ENCODE results near the gene SETD3.

Gene SETD3

GRCh38 chr14:99381688-99382060 lies 99.0 kb downstream of the SETD3 start:
- H3K27me3 ChIP-seq (ENCODE audit: low read length): no peaks in the 10 kb centered on the region
- H4K20me1 ChIP-seq (ENCODE audit: low read depth, low read length): no peaks in the 10 kb centered on the region
- no peak overlapping the region for H3K9ac ChIP-seq (ENCODE audit: low read length)
- no peaks in the 10 kb centered on the region for H3K9me2 ChIP-seq (replicated peaks; ENCODE audit: insufficient read depth, low read length)
- H3K4me2 ChIP-seq (ENCODE audit: low read depth, low read length, poor library complexity, severe bottlenecking): no peak overlapping the region
- H3K79me2 ChIP-seq (ENCODE audit: insufficient read depth, low read length): no peaks in the 10 kb centered on the region
- no peaks in the 10 kb centered on the region for H3K36me3 ChIP-seq (ENCODE audit: low read length)
- no peaks in the 10 kb centered on the region for H3F3A ChIP-seq (ENCODE audit: insufficient read depth)
- no peak overlapping the region for H3K27ac ChIP-seq (ENCODE audit: low read depth, low read length)
- TF ChIP-seq CTCF (IDR thresholded peaks at IDR 0.05; ENCODE audit: insufficient read depth, low read length, poor library complexity, severe bottlenecking): no peak
- no peak for TF ChIP-seq EZH2phosphoT487 (conservative IDR thresholded peaks at IDR 0.05; ENCODE audit: low read length)
- no peak overlapping the region for H2AFZ ChIP-seq (ENCODE audit: low read depth, low read length, severe bottlenecking)
- no peak overlapping the region for H3K4me3 ChIP-seq (ENCODE audit: insufficient read depth, low read length, poor library complexity, severe bottlenecking)
- H3K9me3 ChIP-seq (ENCODE audit: insufficient read depth, low read length): no peaks in the 10 kb centered on the region

GRCh38 chr14:99380991-99381687 lies 99.5 kb downstream of the SETD3 start:
- no peak overlapping the region for H3K4me2 ChIP-seq (ENCODE audit: low read depth, low read length, poor library complexity, severe bottlenecking)
- no peak overlapping the region for H2AFZ ChIP-seq (ENCODE audit: low read depth, low read length, severe bottlenecking)
- H3K9me2 ChIP-seq (replicated peaks; ENCODE audit: insufficient read depth, low read length): no peaks in the 10 kb centered on the region
- H3F3A ChIP-seq (ENCODE audit: insufficient read depth): no peaks in the 10 kb centered on the region
- H3K4me3 ChIP-seq (ENCODE audit: insufficient read depth, low read length, poor library complexity, severe bottlenecking): no peak overlapping the region
- no peak overlapping the region for H3K9ac ChIP-seq (ENCODE audit: low read length)
- H3K79me2 ChIP-seq (ENCODE audit: insufficient read depth, low read length): no peaks in the 10 kb centered on the region
- no peaks in the 10 kb centered on the region for H3K27me3 ChIP-seq (ENCODE audit: low read length)
- no peaks in the 10 kb centered on the region for H3K9me3 ChIP-seq (ENCODE audit: insufficient read depth, low read length)
- H3K36me3 ChIP-seq (ENCODE audit: low read length): no peaks in the 10 kb centered on the region
- no peaks in the 10 kb centered on the region for H4K20me1 ChIP-seq (ENCODE audit: low read depth, low read length)
- no peak overlapping the region for H3K27ac ChIP-seq (ENCODE audit: low read depth, low read length)
- TF ChIP-seq CTCF (IDR thresholded peaks at IDR 0.05; ENCODE audit: insufficient read depth, low read length, poor library complexity, severe bottlenecking): no peak
- TF ChIP-seq EZH2phosphoT487 (conservative IDR thresholded peaks at IDR 0.05; ENCODE audit: low read length): no peak

- Histone ChIP-seq H3K4me3 (ENCODE audit: insufficient read depth, low read length, poor library complexity, severe bottlenecking) (no peak overlapping the region), H4K20me1 (ENCODE audit: low read depth, low read length) (no peaks in the 10 kb centered on the region), H2AFZ (ENCODE audit: low read depth, low read length, severe bottlenecking) (no peak overlapping the region), H3K79me2 (ENCODE audit: insufficient read depth, low read length) (no peaks in the 10 kb centered on the region), H3K27ac (ENCODE audit: low read depth, low read length) (no peak overlapping the region), H3K9me3 (ENCODE audit: insufficient read depth, low read length) (no peaks in the 10 kb centered on the region), H3K4me2 (ENCODE audit: low read depth, low read length, poor library complexity, severe bottlenecking) (no peak overlapping the region), H3K9ac (ENCODE audit: low read length) (no peak overlapping the region), H3F3A (ENCODE audit: insufficient read depth) (no peaks in the 10 kb centered on the region), H3K9me2 (replicated peaks; ENCODE audit: insufficient read depth, low read length) (no peaks in the 10 kb centered on the region), H3K36me3 (ENCODE audit: low read length) (no peaks in the 10 kb centered on the region), H3K27me3 (ENCODE audit: low read length) (no peaks in the 10 kb centered on the region)
- TF ChIP-seq EZH2phosphoT487 (conservative IDR thresholded peaks at IDR 0.05; ENCODE audit: low read length): no peak
- TF ChIP-seq CTCF (IDR thresholded peaks at IDR 0.05; ENCODE audit: insufficient read depth, low read length, poor library complexity, severe bottlenecking): no peak
Measured at GRCh38 chr14:99380402-99380801, 100.3 kb downstream of the SETD3 start.

All from SU-DHL-6 (cell line).